ENCODE measurements around the gene IRX2.

IRX2 gene

GRCh38 chr5:2756211-2757152 lies 5.0 kb upstream of the IRX2 start:
- DNase-seq (ENCODE audit: low spot score), result no peak

DNA sequence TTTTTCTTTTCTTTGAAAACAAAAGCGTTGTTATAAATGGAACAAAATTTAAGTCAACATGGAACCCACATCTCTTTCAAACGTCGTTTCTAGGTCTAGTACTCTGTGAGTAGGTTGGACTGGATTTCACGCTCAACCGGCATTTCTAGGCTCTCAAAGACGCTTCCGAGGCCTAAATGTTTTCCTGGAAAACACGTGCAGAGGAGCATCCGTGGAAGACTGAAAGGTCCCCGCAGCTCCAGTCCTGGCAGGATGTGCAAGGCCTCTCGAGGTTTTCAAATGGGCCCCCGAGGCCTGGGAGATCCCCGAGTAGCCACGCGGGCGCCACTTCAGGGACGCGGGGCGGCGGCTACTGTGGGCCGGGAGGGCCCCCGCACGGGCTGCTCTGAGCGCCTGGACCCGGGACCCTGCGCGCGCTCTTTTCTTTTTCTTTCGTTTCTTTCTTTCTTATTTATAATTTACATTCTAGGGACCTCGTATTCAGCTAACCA lies 4.2 kb upstream of the IRX2 start:
- DNase-seq (ENCODE audit: low spot score), result no peak

DNA sequence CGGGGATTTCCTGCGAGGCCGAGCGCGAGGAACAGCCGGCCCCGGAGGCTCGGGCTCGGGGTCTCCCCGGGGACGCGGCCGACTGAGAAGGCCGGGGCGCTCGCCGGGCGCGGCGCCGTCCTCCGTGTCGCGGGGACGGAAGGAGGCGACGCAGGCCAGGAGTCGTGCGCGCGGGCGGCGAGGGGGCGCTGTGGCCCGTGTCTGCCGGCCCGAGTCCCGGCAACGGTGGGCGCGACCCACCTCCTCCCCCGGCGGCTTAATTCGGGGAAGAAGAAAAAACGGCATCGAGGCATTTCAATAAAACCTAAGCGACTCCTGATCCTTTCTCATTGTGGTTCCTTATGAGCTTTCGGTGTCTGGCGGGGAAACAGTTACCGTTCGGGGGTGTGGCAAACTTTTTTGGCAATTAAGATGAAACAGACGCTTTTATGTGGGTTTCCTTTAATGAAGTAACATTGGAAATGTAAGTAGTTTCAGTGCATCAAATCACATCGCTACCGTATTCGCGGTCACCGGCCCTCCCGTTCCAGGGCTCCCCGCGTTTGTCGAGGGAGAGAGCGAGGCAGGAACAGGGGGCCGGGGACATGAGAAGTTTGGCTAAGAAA lies 3.7 kb upstream of the IRX2 start:
- DNase-seq (ENCODE audit: low spot score), result no peak

- DNase-seq (ENCODE audit: low spot score), result no peak
These were observed 3.2 kb upstream of the IRX2 start for GRCh38 chr5:2754581-2755075.

DNA sequence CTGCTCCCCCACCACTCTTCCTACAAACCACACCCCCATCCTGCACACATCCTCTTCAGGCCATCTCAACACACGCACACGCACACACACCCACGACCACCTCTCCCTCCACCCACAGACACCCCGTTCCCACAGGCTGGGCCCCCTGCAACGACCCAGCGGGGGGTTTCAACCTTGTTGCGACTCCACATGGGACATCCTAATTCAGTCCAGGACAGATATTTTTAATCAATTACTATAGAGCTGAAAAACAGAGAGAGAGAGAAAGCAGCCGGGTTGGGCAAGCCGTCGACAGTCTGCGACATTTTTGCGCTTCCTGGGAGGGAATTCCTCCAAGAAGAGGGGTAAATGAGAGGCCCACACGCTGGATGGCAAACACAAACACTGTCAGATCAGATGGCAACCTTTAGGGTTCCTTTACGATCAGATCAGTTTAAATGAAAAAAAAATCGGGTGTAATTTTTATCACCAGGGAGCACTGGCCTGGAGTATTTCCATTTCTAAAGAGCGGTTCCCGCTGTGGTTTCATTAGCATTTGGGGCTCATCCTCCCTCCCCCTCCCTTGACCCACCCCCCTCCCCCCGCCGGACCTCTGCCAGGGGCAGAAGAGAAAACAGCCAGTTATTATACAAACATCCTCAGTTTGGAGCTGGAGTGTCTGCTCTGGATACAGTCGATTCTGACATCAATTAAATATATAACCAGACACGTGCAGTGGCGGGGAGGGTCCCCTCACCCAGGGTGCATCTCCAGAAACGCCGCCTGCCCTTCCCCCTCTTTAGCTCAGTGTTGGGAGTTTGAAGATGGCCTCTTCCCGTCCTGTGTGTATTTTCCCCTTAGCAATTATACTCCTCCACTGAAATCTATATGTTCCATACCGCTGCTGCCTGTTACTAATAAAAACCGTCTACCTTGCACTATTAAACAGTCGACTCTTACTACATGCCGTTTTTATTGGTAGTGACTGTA lies 2.3 kb upstream of the IRX2 start:
- no peak for DNase-seq (ENCODE audit: low spot score)

DNA sequence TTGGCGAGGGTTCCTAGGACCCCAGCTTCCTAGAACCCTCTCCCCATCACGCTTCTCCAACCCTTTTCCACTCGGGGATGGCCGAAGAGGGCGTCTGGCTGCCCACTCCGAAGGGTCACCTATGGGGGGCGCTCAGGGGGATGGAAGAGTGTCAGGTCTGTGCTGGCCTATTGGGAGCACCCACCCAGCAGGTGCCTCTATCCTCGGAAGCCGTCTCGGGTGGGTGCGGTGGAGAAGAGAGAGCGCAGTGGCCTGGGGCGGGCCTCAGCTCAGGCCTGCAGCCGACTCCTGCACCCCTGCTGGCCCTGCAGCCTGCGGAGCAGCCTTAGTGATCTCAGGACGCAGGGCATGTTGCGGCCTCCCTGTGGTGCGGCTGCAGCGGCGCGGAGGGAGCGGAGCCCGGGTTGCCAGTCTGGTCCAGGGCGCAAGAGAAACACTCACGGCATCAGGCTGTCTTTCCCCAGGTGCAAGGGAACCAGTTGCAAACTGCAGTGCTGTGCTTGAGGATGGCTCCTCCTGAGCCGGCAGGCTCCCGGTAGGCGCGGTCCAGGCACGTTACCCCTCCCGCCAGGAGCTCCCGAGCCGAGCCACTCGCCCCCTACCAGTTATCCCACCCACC lies 1.5 kb upstream of the IRX2 start:
- DNase-seq (ENCODE audit: low spot score), result no peak

GRCh38 chr5:2752059-2752820 lies 763 bp upstream of the IRX2 start:
- DNase-seq (ENCODE audit: low spot score), result no peak

DNA sequence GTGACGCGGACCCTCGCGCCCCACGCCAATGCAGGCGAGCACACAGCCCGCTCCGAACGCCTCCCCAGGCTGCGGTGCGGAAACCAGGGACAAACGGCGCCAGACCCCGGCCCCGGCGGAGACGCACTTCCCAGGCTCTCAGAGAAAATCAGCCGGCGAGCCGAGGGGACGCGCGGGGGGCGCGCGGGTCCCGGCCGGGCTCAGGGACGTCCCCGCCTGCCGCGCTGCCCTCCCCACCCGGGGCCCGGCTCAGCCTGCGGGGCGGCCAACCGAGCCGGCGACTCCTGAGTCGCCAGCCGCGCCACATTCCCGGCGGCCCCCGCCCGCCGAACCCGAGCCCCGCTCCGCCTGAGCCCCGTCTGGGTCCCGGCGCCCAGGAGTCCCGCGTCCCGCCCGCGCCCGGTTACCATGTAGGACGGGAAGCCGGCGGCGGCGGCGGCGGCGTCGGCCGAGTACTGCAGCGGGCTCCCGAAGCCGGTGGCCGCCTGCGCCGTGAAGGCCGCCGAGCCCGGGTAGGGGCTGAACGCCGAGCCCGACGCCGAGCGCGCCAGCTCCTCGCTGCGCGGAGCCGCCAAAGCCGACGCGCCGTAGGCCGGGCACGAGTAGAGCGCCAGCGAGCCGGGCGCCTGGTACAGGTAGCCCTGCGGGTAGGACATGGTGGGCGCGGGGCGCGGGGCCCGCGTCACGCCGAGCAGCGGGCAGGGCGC lies 566 bp downstream of the IRX2 start:
- no peak for DNase-seq (ENCODE audit: low spot score)

GRCh38 chr5:2750026-2750757 lies 1.3 kb downstream of the IRX2 start:
- DNase-seq (ENCODE audit: low spot score), result no peak

GRCh38 chr5:2749514-2750025 lies 1.9 kb downstream of the IRX2 start:
- DNase-seq (ENCODE audit: low spot score), result no peak

- no peak for DNase-seq (ENCODE audit: low spot score)
These were observed 2.5 kb downstream of the IRX2 start for GRCh38 chr5:2748861-2749513.

- DNase-seq (ENCODE audit: low spot score), result no peak
These were observed 3.2 kb downstream of the IRX2 start for GRCh38 chr5:2748179-2748860.

DNA sequence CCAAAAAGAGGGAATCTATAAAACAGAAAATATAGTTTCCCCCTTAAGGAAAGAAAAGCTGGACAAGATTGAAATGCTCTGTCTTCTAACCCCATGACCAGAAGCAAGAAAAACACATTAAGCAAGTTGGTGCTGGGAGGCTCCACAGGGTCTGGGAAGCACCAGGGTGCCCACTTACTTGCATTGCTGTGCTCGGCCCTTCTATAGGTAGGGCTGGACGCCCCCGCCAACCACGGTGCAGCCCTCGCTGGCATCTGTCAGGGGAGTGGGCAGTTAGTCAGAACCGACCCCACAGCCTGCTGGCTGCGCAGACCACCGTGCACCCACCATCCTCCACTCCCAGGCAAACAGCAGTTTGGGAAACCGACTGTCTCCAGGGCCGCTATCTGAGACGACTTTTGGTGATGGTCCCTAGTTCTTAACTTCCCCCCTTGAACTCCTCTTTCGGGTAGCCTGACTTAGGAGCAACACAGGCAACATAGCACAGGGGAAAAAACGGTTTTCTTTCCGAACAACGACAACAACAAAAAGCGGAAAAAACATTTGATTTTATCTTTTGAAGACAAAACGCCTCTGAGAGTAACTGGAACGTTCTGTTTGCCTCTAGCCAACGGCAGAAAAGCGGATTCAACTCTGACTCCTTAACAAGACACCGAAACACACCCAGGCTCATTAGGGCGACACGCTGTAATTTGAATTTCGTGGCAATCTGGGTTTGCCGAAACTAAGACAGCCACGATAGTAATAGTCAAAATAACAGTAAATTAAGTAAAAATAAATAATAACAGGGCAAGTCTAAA lies 3.9 kb downstream of the IRX2 start:
- DNase-seq (ENCODE audit: low spot score), result no peak

GRCh38 chr5:2746561-2747032 lies 4.9 kb downstream of the IRX2 start:
- no peak for DNase-seq (ENCODE audit: low spot score)

GRCh38 chr5:2744485-2744884 lies 7.0 kb downstream of the IRX2 start:
- no peak for DNase-seq (ENCODE audit: low spot score)

- no peak for DNase-seq (ENCODE audit: low spot score)
These were observed 8.4 kb downstream of the IRX2 start for GRCh38 chr5:2742921-2743679.
